Endothelial cell of umbilical vein (primary cell): ENCODE data around the gene MAP3K14. TPM values are rescaled to one million over a fixed set of nuclear protein-coding genes. Genes with fewer than 3 reads are reported as not detected.

Experiments used
- BruUV-seq: library from RNA; stranded (reverse); fragments of 400-500 nt; replicated peaks from 2 replicates; lab custom pipeline; 2021; lab: Mats Ljungman, UMichigan
- CTCF ChIA-PET: fragments of 300-600, 350-600 bp; sonication (Branson Sonifier 250); formaldehyde crosslinking; loops from one replicate; lab custom pipeline; 2021; ENCODE audit warnings: antibody characterized with exemption, inconsistent platforms; lab: Charles Lee
- POLR2A ChIA-PET: fragments of 300-600, 350-600 bp; sonication (Branson Sonifier 250); formaldehyde crosslinking; loops from one replicate; lab custom pipeline; 2021; ENCODE audit warnings: antibody characterized with exemption, inconsistent platforms; lab: Charles Lee
- DNase-seq: peaks from one replicate; pipeline ENCODE4 v3.0.0-alpha.2; 2011; ENCODE audit warnings: low read depth, low spot score
- FAIRE-seq: peaks from 2 replicates; lab custom pipeline; 2011; peaks lifted over from hg19 to GRCh38; lab: Jason Lieb, UNC
- H2AFZ ChIP-seq: 2 replicates; pipeline ENCODE4 v1.6.0; 2012; ENCODE audit warnings: low read depth, low read length, control low read depth, inconsistent platforms
- H3K27ac ChIP-seq: 2 replicates; pipeline ENCODE4 v1.5.1; 2011; ENCODE audit warnings: low read depth, mild to moderate bottlenecking, control low read depth, low read length, moderate library complexity; ENCODE audit not compliant: insufficient read depth
- H3K27me3 ChIP-seq, 2 experiments: 2 replicates each; pipeline versions ENCODE4 v1.6.0 to v1.6.1; 2011; ENCODE audit warnings: low read length in 2 of 2, mixed read lengths in 1 of 2; ENCODE audit not compliant: control insufficient read depth in 2 of 2, insufficient read depth in 2 of 2
- H3K36me3 ChIP-seq, 2 experiments: 2 replicates in 1 of 2; 3 replicates in 1 of 2; pipeline ENCODE4 v1.5.1; 2011; ENCODE audit warnings: low read length in 2 of 2, mild to moderate bottlenecking in 1 of 2, moderate library complexity in 1 of 2; ENCODE audit not compliant: control insufficient read depth in 2 of 2, insufficient read depth in 2 of 2; ENCODE audit errors: extremely low read depth in 1 of 2
- H3K4me1 ChIP-seq: 3 replicates; pipeline ENCODE4 v1.5.1; 2011; ENCODE audit warnings: mild to moderate bottlenecking, low read length; ENCODE audit not compliant: control insufficient read depth, insufficient read depth; ENCODE audit errors: extremely low read depth
- H3K4me2 ChIP-seq: 2 replicates; pipeline ENCODE4 v1.6.1; 2011; ENCODE audit warnings: low read length, control low read depth, mixed read lengths; ENCODE audit not compliant: insufficient read depth
- H3K4me3 ChIP-seq, 3 experiments: fragments of 200-600 bp in 1 of 3; sonication (generic), shearing (Covaris generic) in 1 of 3; replicated peaks in 1 of 3; 2 replicates each; pipeline ENCODE4 v1.5.1; 2011 to 2016; ENCODE audit warnings: control low read depth in 3 of 3, low read length in 3 of 3, mild to moderate bottlenecking in 2 of 3, inconsistent platforms in 1 of 3, low read depth in 1 of 3, moderate library complexity in 1 of 3; ENCODE audit not compliant: insufficient read depth in 1 of 3
- H3K79me2 ChIP-seq: 2 replicates; pipeline ENCODE4 v1.6.0; 2012; ENCODE audit warnings: low read length, inconsistent platforms; ENCODE audit not compliant: control insufficient read depth, insufficient read depth
- H3K9ac ChIP-seq: replicated peaks from 2 replicates; pipeline ENCODE3; 2011; ENCODE audit warnings: low read length, control low read depth; ENCODE audit not compliant: insufficient read depth; ENCODE audit errors: extremely low read depth
- H3K9me1 ChIP-seq: replicated peaks from 3 replicates; pipeline ENCODE4 v1.6.0; 2011; ENCODE audit warnings: mild to moderate bottlenecking, low read length; ENCODE audit not compliant: control insufficient read depth, insufficient read depth; ENCODE audit errors: extremely low read depth
- H3K9me3 ChIP-seq: replicated peaks from 2 replicates; pipeline ENCODE4 v1.5.1; 2012; ENCODE audit warnings: low read length, inconsistent platforms; ENCODE audit not compliant: control insufficient read depth, insufficient read depth
- H4K20me1 ChIP-seq: replicated peaks from 2 replicates; pipeline ENCODE3; 2011; ENCODE audit warnings: mild to moderate bottlenecking, low read length; ENCODE audit not compliant: control insufficient read depth, insufficient read depth; ENCODE audit errors: extremely low read depth
- CTCF ChIP-seq, 2 donors: IDR thresholded peaks; 1 replicate in 1 of 2; 2 replicates in 1 of 2; pipeline ENCODE4 v1.5.1; 2011; ENCODE audit warnings: low read length in 2 of 2, mild to moderate bottlenecking in 2 of 2, moderate library complexity in 2 of 2, control low read depth in 1 of 2, inconsistent platforms in 1 of 2, low read depth in 1 of 2; ENCODE audit not compliant: insufficient read depth in 1 of 2; ENCODE audit errors: extremely low read depth in 1 of 2
- EZH2 ChIP-seq: IDR thresholded peaks from 2 replicates; pipeline ENCODE4 v1.6.1; 2012; ENCODE audit warnings: borderline replicate concordance, low read depth, mild to moderate bottlenecking, moderate library complexity, low read length, inconsistent platforms; ENCODE audit not compliant: severe bottlenecking
- FOS ChIP-seq: IDR thresholded peaks from 2 replicates; pipeline ENCODE4 v1.6.1; 2011; ENCODE audit warnings: mild to moderate bottlenecking, low read length, moderate library complexity, borderline replicate concordance; ENCODE audit not compliant: insufficient read depth
- GATA2 ChIP-seq: IDR thresholded peaks from 2 replicates; pipeline ENCODE4 v1.7.0; 2011; ENCODE audit warnings: low read depth, mild to moderate bottlenecking, moderate library complexity, mixed read lengths, low read length; ENCODE audit not compliant: insufficient read length, insufficient read depth
- JUN ChIP-seq: IDR thresholded peaks from 2 replicates; pipeline ENCODE4 v1.6.1; 2011; ENCODE audit warnings: borderline replicate concordance, low read depth; ENCODE audit not compliant: insufficient read length, insufficient read depth
- MYC ChIP-seq: IDR thresholded peaks from one replicate; pipeline ENCODE4 v1.6.1; 2011; ENCODE audit warnings: mild to moderate bottlenecking, low read depth, low read length
- POLR2A ChIP-seq: IDR thresholded peaks from 2 replicates; pipeline ENCODE4 v1.6.1; 2012; ENCODE audit warnings: low read depth, mild to moderate bottlenecking, control low read depth, low read length
- POLR2AphosphoS5 ChIP-seq: IDR thresholded peaks from 2 replicates; pipeline ENCODE4 v1.6.1; 2012; ENCODE audit warnings: low read depth, mild to moderate bottlenecking, control low read depth, low read length, moderate library complexity; ENCODE audit not compliant: insufficient read depth
- dilution Hi-C: fragments of 300-500 bp; cut with MboI; formaldehyde crosslinking; loops from one replicate; pipeline ENCODE4 v1.15.0; 2019; ENCODE audit warnings: low sequenced_read_pairs; ENCODE audit not compliant: extremely low pct_ligation_motif_present
- intact Hi-C: fragments of 100-400 bp; cut with micrococcal nuclease; formaldehyde crosslinking; loops from one replicate; pipeline ENCODE4 v1.10.0; 2022
- polyA plus RNA-seq, 4 experiments: library from polyadenylated mRNA; depleted of rRNA in 3 of 4; stranded (reverse) in 3 of 4; unstranded in 1 of 4; fragments of >200 nt; gene quantifications; 2 replicates each; pipeline versions ENCODE4 v1.2.1 to v1.2.3, GENCODE V29; 2011 to 2012; ENCODE audit warnings: missing spikeins in 1 of 4
- total RNA-seq: library from RNA; stranded (reverse); gene quantifications from 2 replicates; pipeline ENCODE4 v1.2.3, GENCODE V29; 2021
- TF ChIP-seq, protein P1 (sequence below): IDR thresholded peaks from 2 replicates; pipeline ENCODE4 v1.6.1; 2011; ENCODE audit not compliant: insufficient read depth, insufficient read length

The MAP3K14 gene
- total and polyA plus RNA-seq, 2 donors (not counting 3 experiments of a cell fraction or from before 2014, with no cell fraction given): 5.4 to 9.8 TPM

DNA sequence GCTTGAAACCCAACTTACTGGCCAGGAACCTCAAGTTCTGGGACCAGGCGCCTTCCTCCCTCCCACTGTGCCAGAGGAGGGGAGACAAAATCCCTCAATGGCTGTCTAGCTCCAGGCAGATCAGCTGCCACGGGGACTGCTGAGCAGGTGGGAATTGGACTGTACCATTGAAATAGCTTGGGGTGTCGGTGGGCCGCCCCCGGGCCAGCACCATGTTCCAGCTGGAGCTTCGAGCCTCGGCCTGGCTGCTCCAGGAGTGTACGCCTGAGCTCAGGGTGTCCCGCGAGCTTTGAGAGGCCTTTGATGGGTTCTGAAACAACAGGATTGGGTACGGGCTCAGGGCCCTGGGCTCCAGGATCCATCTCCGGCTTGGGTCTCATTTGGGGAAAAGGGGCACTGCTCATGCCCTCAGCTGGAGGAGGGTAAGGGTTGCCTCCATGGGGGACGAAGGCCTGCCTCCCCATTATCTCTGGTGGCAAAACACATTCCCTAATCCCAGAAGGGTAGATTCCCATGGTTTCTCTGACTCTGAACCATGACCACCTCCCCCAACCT, 50.4 kb downstream of the MAP3K14 start:
- dilution Hi-C loops (no loop called here), intact Hi-C loops (no loop called here)
- Histone ChIP-seq H3K9me3 (no peaks in the 10 kb centered on the region), H3K27me3 (no peaks in the 10 kb centered on the region), H3K4me1 (no peaks in the 10 kb centered on the region), H3K27ac (no peak overlapping the region), H3K9me1 (no peaks in the 10 kb centered on the region), H3K79me2 (no peaks in the 10 kb centered on the region), H3K4me3 (no peak overlapping the region), H3K4me2 (no peak overlapping the region), H3K36me3 (peaks cover 11 to 59% of the 10 kb centered on the region in 2 experiments), H3K9ac (no peak overlapping the region), H4K20me1 (no peaks in the 10 kb centered on the region), H2AFZ (no peak overlapping the region)
- ChIA-PET CTCF (interaction anchor here (0.8 to 3.6 kb wide), 6 partner anchors 10 to 118 kb away, joined by 3 to 15 read pairs (median 4); no protein-coding TSS in a partner anchor), POLR2A (no interaction called here)
- TF ChIP-seq CTCF (IDR thresholded peaks at IDR 0.05; ENCODE audit: extremely low read depth in 1 of 2, insufficient read depth in 1 of 2, low read depth in 1 of 2, low read length in 2 of 2) (no peak), JUN (no peak), FOS (no peak), MYC (no peak), EZH2 (no peak), POLR2A (no peak), POLR2AphosphoS5 (no peak), GATA2 (no peak)
- TF ChIP-seq, protein P1, sequence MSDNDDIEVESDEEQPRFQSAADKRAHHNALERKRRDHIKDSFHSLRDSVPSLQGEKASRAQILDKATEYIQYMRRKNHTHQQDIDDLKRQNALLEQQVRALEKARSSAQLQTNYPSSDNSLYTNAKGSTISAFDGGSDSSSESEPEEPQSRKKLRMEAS: no peak
- DNase-seq (no peak), FAIRE-seq (no peak)
- BruUV-seq: no TSS peak
